HG03045 (cell line): Measurements from ENCODE around the gene PRSS22.

Source experiments
- ATAC-seq: cut with Tn5 transposase; IDR thresholded peaks from one replicate; pipeline ENCODE4 v1.9.1; 2021; ENCODE audit warnings: mild to moderate bottlenecking, moderate library complexity; ENCODE audit not compliant: unreplicated experiment

PRSS22 gene

DNA sequence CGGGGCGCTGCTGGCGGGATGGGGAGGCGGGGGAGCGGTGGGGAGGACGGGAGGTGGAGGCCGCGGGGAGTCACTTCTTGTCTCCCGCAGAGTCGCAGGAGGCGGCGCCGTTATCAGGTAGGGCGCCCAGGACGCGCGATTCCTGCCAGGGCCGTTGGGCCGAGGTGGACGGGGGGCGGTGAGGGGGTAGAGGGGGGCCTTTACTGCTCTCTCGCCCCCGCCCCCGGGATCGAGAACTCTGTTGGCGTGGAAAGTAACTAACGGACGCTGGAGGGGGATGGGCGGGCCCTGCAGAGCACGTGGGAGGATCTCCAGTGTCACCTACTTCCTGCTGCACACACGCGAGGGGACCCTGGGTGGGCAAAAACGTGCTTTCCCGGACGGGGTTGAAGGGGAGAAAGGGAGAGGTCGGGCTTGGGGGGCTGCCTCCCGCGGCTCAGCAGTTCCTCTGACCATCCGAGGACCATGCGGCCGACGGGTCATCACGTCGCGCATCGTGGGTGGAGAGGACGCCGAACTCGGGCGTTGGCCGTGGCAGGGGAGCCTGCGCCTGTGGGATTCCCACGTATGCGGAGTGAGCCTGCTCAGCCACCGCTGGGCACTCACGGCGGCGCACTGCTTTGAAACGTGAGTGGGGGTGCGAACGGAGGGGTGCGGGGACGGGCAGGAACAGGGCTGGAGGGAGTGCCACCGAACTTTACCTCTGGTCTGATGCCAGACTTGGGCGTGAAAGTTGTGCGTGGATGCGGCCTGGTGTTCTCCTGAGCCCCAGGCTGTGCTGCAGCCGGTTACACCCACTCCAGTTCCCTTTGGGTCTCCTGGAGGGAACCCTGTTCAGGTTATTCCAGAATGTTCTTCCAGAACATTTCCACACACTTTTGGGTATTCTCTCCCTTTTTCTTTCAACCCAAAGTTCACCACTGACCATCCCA, 40.4 kb downstream of the PRSS22 start:
- no peak for ATAC-seq

GRCh38 chr16:2816751-2817339, 41.1 kb downstream of the PRSS22 start, which contains the start of gene PRSS21:
Gene PRSS21 (plus strand): TSS chr16:2817237. CDS start chr16:2817269, 32 bp downstream.
- no peak for ATAC-seq

DNA sequence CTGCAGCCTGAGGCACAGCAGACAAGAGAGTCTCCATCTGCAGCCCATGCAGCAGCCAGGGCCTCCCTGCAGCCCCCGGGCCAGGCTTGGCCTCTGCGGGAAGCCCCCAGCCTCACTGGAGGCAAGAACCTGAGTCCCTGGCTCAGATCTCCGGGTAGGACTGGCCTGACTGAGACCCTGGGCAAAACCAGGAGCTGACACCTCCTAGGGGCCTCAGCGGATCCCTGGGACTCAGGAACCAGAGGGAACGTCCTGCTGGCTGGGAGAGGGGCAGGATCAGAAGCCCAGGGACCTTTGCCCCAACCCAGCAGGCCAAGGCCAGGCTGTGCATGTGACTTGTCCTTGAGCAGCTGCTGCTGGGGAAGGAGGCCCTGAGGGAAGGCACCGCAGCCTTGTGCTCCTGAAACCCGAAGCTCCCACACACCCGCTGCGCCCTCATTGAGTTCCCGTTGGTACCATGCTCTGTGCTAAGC, 42.6 kb downstream of the PRSS22 start:
- no peak for ATAC-seq

DNA sequence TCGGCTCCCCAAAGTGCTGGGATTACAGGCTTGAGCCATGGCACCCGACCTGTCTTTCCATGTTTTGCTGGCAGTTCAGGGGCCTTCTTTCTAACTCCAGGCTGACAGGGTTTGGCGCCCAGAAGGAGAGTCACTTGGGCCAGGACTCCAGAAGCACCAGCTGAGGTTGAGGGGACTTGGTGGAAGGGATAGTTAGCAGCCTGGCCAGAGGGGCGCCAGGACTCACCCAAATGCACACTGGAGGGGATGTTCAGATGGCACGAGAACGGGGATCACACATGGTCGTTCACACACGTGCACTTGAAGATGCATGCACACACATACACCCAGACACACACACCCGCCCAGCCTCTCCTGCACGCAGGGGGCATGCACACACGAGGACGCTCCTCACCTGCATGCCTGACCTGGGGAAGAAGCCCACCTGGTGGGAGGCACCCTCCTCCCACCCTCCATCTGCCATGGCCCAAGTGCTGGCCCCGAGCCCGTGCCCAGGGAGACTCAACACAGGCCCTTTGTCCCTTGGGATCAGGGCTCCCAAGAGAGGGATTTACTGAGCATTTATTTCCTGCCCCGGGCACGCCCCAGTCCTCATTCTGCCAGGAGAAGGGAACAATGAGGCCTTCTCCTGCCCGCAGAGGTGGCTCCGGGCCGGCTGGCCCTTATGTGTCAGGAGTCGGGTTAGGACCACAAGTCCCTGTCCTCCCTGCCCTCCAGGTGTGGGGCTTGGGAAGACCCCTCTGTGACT, 43.2 kb downstream of the PRSS22 start:
- no peak for ATAC-seq

- ATAC-seq, result no peak
These were observed 44.2 kb downstream of the PRSS22 start for GRCh38 chr16:2813771-2814221.

- no peak for ATAC-seq
These were observed 46.1 kb downstream of the PRSS22 start for GRCh38 chr16:2811703-2812471.

DNA sequence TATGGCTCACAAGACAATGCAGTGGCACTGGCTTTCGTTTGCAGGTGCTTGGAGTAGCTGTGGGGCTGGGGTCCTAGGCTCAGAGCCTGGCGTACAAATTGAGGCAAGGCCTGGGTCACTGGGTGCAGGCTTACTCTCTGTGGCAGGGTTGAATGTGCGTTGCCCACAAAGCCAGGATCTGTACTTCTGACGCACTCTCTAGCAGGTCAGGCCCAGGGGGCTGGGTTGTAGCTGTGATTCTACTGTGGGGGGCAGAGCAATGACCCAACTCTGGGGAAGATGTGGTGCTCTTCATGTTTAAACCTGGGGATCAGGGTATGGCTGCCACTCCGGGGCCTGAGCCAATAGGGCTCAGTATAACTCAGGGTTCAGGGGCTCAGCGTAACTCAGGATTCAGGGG, 47.3 kb downstream of the PRSS22 start:
- ATAC-seq, result no peak

DNA sequence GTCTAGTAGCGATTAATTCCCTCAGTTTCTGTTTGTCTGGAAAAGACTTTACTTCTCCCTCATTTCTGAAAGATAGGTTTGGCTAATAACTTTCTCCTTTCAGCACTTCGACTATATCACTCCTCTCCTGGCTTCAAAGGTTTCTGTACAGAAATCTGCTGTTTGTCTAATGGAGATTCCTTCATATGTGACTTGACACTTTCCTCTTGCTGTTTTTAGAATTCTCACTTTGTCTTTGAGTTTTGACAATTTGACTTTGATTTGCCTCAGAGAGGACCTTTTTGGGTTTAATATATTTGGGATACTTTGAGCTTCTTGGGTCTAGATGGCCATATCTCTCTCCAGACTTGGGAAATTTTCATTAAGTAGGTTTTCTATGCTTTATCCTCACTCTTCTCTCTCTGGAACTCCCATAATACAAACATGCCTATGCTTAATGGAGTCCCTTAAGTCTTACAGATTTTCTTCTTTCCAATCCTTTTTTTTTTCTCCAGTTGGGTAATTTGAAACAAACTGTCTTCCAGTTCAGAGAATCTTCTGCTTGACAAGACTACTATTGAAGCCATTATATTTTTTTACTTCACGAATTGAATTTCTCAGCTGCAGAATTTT, 48.7 kb downstream of the PRSS22 start:
- no peak for ATAC-seq

- ATAC-seq, result no peak
These were observed 49.8 kb downstream of the PRSS22 start for GRCh38 chr16:2808181-2808580.

DNA sequence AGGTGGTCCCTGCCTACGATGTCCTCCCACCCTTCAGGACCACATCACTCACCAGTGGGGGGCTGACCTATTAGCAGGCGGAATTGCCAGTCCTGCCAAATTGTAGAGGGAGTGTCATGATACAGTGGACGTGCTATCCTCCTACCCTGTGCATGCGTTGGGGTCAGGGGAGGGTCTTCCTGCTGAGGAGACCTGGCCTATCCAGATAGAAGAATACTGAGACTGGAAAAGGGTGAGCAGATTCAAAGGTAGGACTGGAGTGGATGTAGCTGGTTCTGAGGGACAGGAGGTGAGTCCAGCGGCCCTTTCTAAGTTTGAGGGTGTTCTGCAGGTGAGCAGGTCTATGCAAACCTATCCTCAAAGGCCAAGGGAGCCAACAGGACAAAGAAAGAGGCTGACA, 51.7 kb downstream of the PRSS22 start:
- no peak for ATAC-seq

DNA sequence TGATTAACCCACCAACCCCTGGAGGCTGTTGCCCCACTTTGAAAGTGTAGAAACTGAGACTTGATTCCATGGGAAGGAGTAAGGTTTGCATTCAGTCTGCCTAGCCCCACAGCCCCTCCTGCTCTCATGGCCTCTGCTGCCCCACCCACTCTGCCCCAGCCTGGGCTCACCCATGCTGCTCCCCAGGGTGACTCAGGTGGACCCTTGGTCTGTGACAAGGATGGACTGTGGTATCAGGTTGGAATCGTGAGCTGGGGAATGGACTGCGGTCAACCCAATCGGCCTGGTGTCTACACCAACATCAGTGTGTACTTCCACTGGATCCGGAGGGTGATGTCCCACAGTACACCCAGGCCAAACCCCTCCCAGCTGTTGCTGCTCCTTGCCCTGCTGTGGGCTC, 53.2 kb downstream of the PRSS22 start:
- no peak for ATAC-seq

DNA sequence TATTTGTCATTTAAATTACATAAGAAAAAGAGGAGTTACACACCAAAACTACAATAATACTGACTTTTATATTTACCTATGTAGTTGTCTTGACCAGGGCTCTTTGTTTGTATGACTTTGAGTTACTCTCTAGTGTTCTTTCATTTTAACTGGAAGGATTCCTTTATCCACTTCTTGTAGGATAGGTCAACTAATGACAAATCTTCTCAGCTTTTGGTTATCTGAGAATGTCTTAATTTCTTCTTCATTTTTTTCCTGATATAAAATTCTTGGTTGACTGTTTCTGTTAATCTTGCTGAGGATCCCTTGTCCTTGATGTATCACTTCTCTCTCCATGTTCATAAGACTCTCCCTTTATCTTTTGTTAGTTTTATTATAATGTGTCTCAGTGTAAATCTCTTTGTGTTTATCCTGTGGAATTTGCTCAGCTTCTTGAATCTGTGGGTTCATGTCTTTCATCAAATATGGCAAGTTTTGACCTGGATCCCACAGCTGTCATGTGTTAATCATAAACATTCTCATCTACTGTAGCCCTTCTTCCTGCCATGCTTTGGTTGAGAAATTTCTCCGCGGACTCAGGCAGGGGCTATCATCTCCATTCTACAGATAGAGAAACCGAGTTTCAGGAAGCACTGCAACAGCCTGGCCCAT, 54.3 kb downstream of the PRSS22 start:
- ATAC-seq, result no peak
